K562 (cell line): Measurements from ENCODE around the gene SGMS1. TPM values are rescaled to one million over a fixed set of nuclear protein-coding genes. Genes with fewer than 3 reads are reported as not detected.
A peak's percentile ranks its signal among the peaks of the same experiment; 100 is the strongest.
"Not testable (repeated sequence)": the region's sequence is repeated elsewhere in the genome, so short reads cannot be mapped to it uniquely, and the experiment has no call there.

Experiments used
- ATAC-seq: fragments of 200-7000 bp; cut with Tn5 transposase; 3 replicates; pipeline ENCODE4 v1.9.1; 2020; ENCODE audit warnings: moderate library complexity
- BruUV-seq: library from RNA; stranded (reverse); fragments of 400-500 nt; replicated peaks from 2 replicates; lab custom pipeline; 2021; lab: Mats Ljungman, UMichigan
- CTCF ChIA-PET: fragments of 300-600 bp; formaldehyde crosslinking; extraction: SDS; loops from one replicate; lab custom pipeline; 2021; ENCODE audit warnings: low intra/inter-chr PET ratio; lab: Yijun Ruan, JAX
- POLR2A ChIA-PET: fragments of 300-600, 350-650 bp; sonication (Branson Sonifier 250); formaldehyde crosslinking; extraction: SDS; loops from one replicate; lab custom pipeline; 2021; ENCODE audit warnings: antibody characterized with exemption, inconsistent platforms; lab: Yijun Ruan, JAX
- DNase-seq, 4 experiments: peaks; one replicate each; pipeline versions ENCODE4 v3.0.0 to v3.0.0-alpha.2; 2011 to 2018; ENCODE audit warnings: low spot score in 3 of 4, mixed read lengths in 3 of 4; ENCODE audit errors: extremely low read depth in 1 of 4
- FAIRE-seq: peaks from 2 replicates; lab custom pipeline; 2011; peaks lifted over from hg19 to GRCh38; lab: Jason Lieb, UNC
- H2AFZ ChIP-seq: 2 replicates; pipeline ENCODE4 v1.6.0; 2011; ENCODE audit warnings: low read depth, low read length, control low read depth, inconsistent platforms
- H3K27ac ChIP-seq: fragments of 200-600 bp; 3 replicates; pipeline ENCODE4 v1.8.0; 2011; ENCODE audit warnings: low read depth, mild to moderate bottlenecking, control low read depth, inconsistent platforms, low read length, moderate library complexity, mixed read lengths; ENCODE audit errors: extremely low read depth
- H3K27me3 ChIP-seq, 2 experiments: fragments of 300-600 bp in 1 of 2; 2 replicates in 1 of 2; 3 replicates in 1 of 2; pipeline versions ENCODE4 v1.6.0 to v1.8.0; 2011; ENCODE audit warnings: inconsistent platforms in 2 of 2, low read length in 2 of 2, mild to moderate bottlenecking in 1 of 2, mixed read lengths in 1 of 2, moderate library complexity in 1 of 2; ENCODE audit not compliant: control insufficient read depth in 2 of 2, insufficient read depth in 2 of 2
- H3K36me3 ChIP-seq: fragments of 300-600 bp; 3 replicates; pipeline ENCODE4 v1.8.0; 2011; ENCODE audit warnings: mild to moderate bottlenecking, low read length, inconsistent platforms; ENCODE audit not compliant: control insufficient read depth, insufficient read depth
- H3K4me1 ChIP-seq, 2 experiments: fragments of 200-600 bp in 1 of 2; replicated peaks in 1 of 2; 2 replicates in 1 of 2; 3 replicates in 1 of 2; pipeline versions ENCODE4 v1.5.1 to v1.8.0; 2011; ENCODE audit warnings: inconsistent platforms in 2 of 2, low read length in 2 of 2, mild to moderate bottlenecking in 1 of 2, mixed read lengths in 1 of 2, moderate library complexity in 1 of 2; ENCODE audit not compliant: control insufficient read depth in 2 of 2, insufficient read depth in 2 of 2
- H3K4me2 ChIP-seq: 2 replicates; pipeline ENCODE4 v1.6.1; 2011; ENCODE audit warnings: low read length, control low read depth, inconsistent platforms, mixed read lengths; ENCODE audit not compliant: insufficient read depth
- H3K4me3 ChIP-seq: fragments of 200-600 bp; sonication (generic), shearing (Covaris generic); 2 replicates; pipeline ENCODE4 v1.5.1; 2016; ENCODE audit warnings: control low read depth, inconsistent platforms
- H3K79me2 ChIP-seq: fragments of 200-600 bp; 3 replicates; pipeline ENCODE4 v1.8.0; 2011; ENCODE audit warnings: low read length, inconsistent platforms; ENCODE audit not compliant: control insufficient read depth, insufficient read depth
- H3K9ac ChIP-seq, 2 experiments: 2 replicates each; pipeline versions ENCODE4 v1.6.0 to v1.6.1; 2011; ENCODE audit warnings: low read depth in 2 of 2, low read length in 2 of 2, control low read depth in 1 of 2, inconsistent platforms in 1 of 2, mild to moderate bottlenecking in 1 of 2, mixed read lengths in 1 of 2; ENCODE audit not compliant: insufficient read depth in 1 of 2
- H3K9me1 ChIP-seq: one replicate; pipeline ENCODE4 v1.6.0; 2011; ENCODE audit warnings: inconsistent platforms, mild to moderate bottlenecking, low read length, moderate library complexity; ENCODE audit not compliant: control insufficient read depth, insufficient read depth
- H3K9me3 ChIP-seq: replicated peaks from 2 replicates; pipeline ENCODE4 v1.5.1; 2011; ENCODE audit warnings: low read depth, low read length, inconsistent platforms; ENCODE audit not compliant: control insufficient read depth, insufficient read depth
- H4K20me1 ChIP-seq: replicated peaks from 2 replicates; pipeline ENCODE4 v1.6.1; 2011; ENCODE audit warnings: low read length, inconsistent platforms, mixed read lengths; ENCODE audit not compliant: control insufficient read depth, insufficient read depth
- CREM ChIP-seq: IDR thresholded peaks from 2 replicates; pipeline ENCODE4 v1.6.1; 2014; ENCODE audit warnings: antibody characterized with exemption, low read depth
- CTBP1 ChIP-seq: fragments of 450-650 bp; IDR thresholded peaks from 2 replicates; pipeline ENCODE4 v1.6.1; 2016; ENCODE audit warnings: borderline replicate concordance
- NRF1 ChIP-seq, 2 experiments: fragments of 450-650 bp; IDR thresholded peaks in 1 of 2; conservative IDR thresholded peaks in 1 of 2; 2 replicates each; pipeline ENCODE4 v1.6.1; 2014; ENCODE audit warnings: mild to moderate bottlenecking in 2 of 2
- PKNOX1 ChIP-seq: fragments of 450-650 bp; IDR thresholded peaks from 2 replicates; pipeline ENCODE4 v1.6.1; 2016
- TEAD4 ChIP-seq, 2 experiments: sonication (generic) in 1 of 2; formaldehyde crosslinking in 1 of 2; IDR thresholded peaks; 2 replicates each; pipeline versions ENCODE4 v1.6.1 to v1.8.0; 2012 to 2022; ENCODE audit warnings: borderline replicate concordance in 1 of 2, inconsistent platforms in 1 of 2, low read length in 1 of 2, mild to moderate bottlenecking in 1 of 2, missing genetic modification reagents in 1 of 2
- TFAP4 ChIP-seq: sonication (generic); formaldehyde crosslinking; IDR thresholded peaks from 2 replicates; pipeline ENCODE4 v1.8.0; 2022; ENCODE audit warnings: missing genetic modification reagents, mild to moderate bottlenecking, moderate library complexity, borderline replicate concordance
- ZBTB12 ChIP-seq: fragments of 250-450 bp; sonication (Bioruptor Pico); IDR thresholded peaks from 2 replicates; pipeline ENCODE4 v1.4.0; 2020
- WGBS: fragments of 100-300 bp; shearing (Covaris generic); methylation state at CpG from one replicate; pipeline ENCODE4 v1.1.6; 2016; ENCODE audit warnings: low coverage, mixed read lengths; ENCODE audit not compliant: insufficient coverage; ENCODE audit errors: missing lambda C conversion rate; 5-methylcytosine and 5-hydroxymethylcytosine counted together
- in situ Hi-C: fragments of 300-500 bp; cut with MboI; formaldehyde crosslinking; loops from 4 replicates; pipeline ENCODE4 v1.15.0; 2018; ENCODE audit warnings: inconsistent platforms, mixed read lengths
- intact Hi-C: fragments of 100-400 bp; cut with micrococcal nuclease; formaldehyde crosslinking; loops from 2 replicates; pipeline ENCODE4 v1.14.2; 2022
- polyA plus RNA-seq, 8 experiments: library from polyadenylated mRNA; depleted of rRNA in 4 of 8; stranded (reverse) in 5 of 8; unstranded in 3 of 8; fragments of >200 nt; fragmentation: Nextera tagmentation in 2 of 8; fragmentation: Illumina TruSeq in 1 of 8; extraction: Ambion mirVana in 2 of 8; extraction: Trizol in 1 of 8; gene quantifications; 2 replicates each; pipeline versions ENCODE4 v1.2.1 to v1.2.3, GENCODE V29; 2011 to 2014; ENCODE audit warnings: inconsistent platforms in 1 of 8, missing spikeins in 1 of 8
- total RNA-seq, 7 experiments: library from RNA; depleted of rRNA in 6 of 7; stranded (reverse); fragments of >200 nt in 6 of 7; fragmentation: Illumina TruSeq in 2 of 7; extraction: Trizol in 2 of 7; gene quantifications; 2 replicates each; pipeline versions ENCODE4 v1.2.1 to v1.2.3, GENCODE V29; 2011 to 2021; ENCODE audit warnings: low replicate concordance in 1 of 7

The SGMS1 gene
- total and polyA plus RNA-seq, 9 of the 15 experiments (the other 6 are each of a cell fraction or from before 2014, with no cell fraction given) = 22.6 to 232 (median 82.2) TPM

- TF ChIP-seq ZBTB12 (CRISPR knock-in tag) = peak; percentile 56
- TF ChIP-seq TEAD4 (IDR thresholded peaks at IDR 0.05; ENCODE audit: low read length) = peak; percentile 9; the same call in 1 of the 2 replicates
- no peak for TF ChIP-seq TEAD4 (CRISPR knock-in tag; IDR thresholded peaks at IDR 0.05; ENCODE audit: borderline replicate concordance)
- TF ChIP-seq TFAP4 = peak; percentile 79
- TF ChIP-seq NRF1 (conservative IDR thresholded peaks at IDR 0.05 in 1 of 2, IDR thresholded peaks at IDR 0.05 in 1 of 2) = 0 out of 4 replicates have a peak, but pooled peaks of 1 of the 2 experiments have one; percentile 27
- TF ChIP-seq CREM = peak; percentile 70
- peak; percentile 95 for TF ChIP-seq PKNOX1
- TF ChIP-seq CTBP1 = peak; percentile 45
- TF ChIP-seq, all 486 proteins: peak for 23
These were observed 120.0 kb downstream of the SGMS1 start (continued) for GRCh38 chr10:50503661-50504320.

GRCh38 chr10:50503156-50503555 is 120.6 kb downstream of the SGMS1 start:
- POLR2A ChIA-PET = interaction anchor here (1.0 to 2.2 kb wide), 2 partner anchors 9 to 15 kb away, joined by 4 to 5 read pairs; no protein-coding TSS in a partner anchor
- H3K36me3 ChIP-seq, H3K4me3 ChIP-seq, H2AFZ ChIP-seq, H3K27me3 ChIP-seq, H3K9me1 ChIP-seq, BruUV-seq, H3K9me3 ChIP-seq, FAIRE-seq, H3K27ac ChIP-seq, H3K9ac ChIP-seq, in situ Hi-C loops, CTCF ChIA-PET: not testable (repeated sequence)
- H3K4me1 ChIP-seq = peaks cover 8 to 26% of the 10 kb centered on the region in 2 experiments; a peak in 4 of 5 replicates
- peak overlapping the region; percentile 9; the same call in 1 of the 2 replicates for H3K4me2 ChIP-seq
- H4K20me1 ChIP-seq = peaks cover 15% of the 10 kb centered on the region; the same call in 1 of the 2 replicates
- WGBS = 17% methylated on average over 4 of the region's 4 CpGs
- ATAC-seq = peak; percentile 52
- intact Hi-C loops = loop anchor here (5.0 kb wide), 1 partner anchor 86 kb away; no protein-coding TSS in a partner anchor
- DNase-seq = peak in 1 of 4 experiments; percentile 24
- peaks cover 42% of the 10 kb centered on the region for H3K79me2 ChIP-seq
